GM18951 (cell line): ENCODE data around the gene PKNOX2.

ENCODE experiments used
- POLR2A ChIP-seq: IDR thresholded peaks from 4 replicates; pipeline ENCODE4 v1.6.1; 2011; ENCODE audit warnings: mild to moderate bottlenecking; ENCODE audit not compliant: insufficient read length, insufficient read depth; ENCODE audit errors: extremely low read depth
- in situ Hi-C: fragments of 300-500 bp; cut with MboI; formaldehyde crosslinking; loops from one replicate; pipeline ENCODE4 v1.12.0; 2022; ENCODE audit warnings: low sequenced_read_pairs, mixed read lengths, inconsistent platforms; ENCODE audit not compliant: unreplicated experiment

Gene PKNOX2

GRCh38 chr11:125372088-125372487 is 207.5 kb downstream of the PKNOX2 start:
- no peak for TF ChIP-seq POLR2A
- in situ Hi-C loops: no loop called here

- in situ Hi-C loops: no loop called here
- TF ChIP-seq POLR2A: no peak
Observed at GRCh38 chr11:125372911-125373310, 208.4 kb downstream of the PKNOX2 start.

GRCh38 chr11:125373426-125374391 is 209.2 kb downstream of the PKNOX2 start:
- TF ChIP-seq POLR2A: no peak
- in situ Hi-C loops: no loop called here

DNA sequence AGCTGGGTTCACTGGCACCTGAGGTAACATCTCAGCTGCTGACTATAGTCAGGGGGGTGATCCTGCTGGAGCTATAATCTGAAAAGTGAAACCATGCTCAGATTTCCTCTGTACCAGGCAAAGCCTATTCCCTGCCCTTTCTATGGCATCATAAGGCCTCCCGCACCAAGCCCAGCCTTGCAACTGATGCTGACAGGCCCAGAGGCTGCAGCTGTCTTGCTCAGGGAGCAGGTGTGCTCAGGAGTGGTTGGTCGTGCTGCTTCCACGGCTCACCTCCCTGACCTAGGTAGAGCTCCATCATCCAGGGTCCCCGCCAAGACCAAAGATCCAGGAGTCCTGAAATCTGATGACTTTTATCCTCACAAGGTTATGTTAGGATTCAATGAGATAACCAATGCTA is 209.8 kb downstream of the PKNOX2 start:
- TF ChIP-seq POLR2A: no peak

DNA sequence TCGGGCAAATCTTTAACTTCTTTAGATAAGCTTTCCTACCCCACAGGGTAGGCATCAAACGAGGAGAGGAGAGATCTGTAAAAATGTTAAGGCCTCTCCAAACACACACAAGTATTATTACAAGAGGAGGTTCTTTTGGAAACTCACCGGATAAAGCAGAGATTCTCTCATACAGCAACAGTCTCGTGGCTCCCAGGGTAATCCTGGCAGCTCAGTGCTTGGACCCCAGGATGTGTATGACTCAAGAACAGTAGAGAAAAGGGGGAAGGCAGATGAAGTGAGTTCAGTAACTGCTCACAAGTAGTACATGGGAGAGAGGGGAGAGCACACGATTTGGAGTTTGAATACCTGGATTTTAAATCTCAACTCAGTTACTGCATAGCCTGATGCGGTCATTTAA is 210.6 kb downstream of the PKNOX2 start:
- no peak for TF ChIP-seq POLR2A
- in situ Hi-C loops: no loop called here

More for the DNA sequence above, 209.8 kb downstream of the PKNOX2 start:
- in situ Hi-C loops: no loop called here

DNA sequence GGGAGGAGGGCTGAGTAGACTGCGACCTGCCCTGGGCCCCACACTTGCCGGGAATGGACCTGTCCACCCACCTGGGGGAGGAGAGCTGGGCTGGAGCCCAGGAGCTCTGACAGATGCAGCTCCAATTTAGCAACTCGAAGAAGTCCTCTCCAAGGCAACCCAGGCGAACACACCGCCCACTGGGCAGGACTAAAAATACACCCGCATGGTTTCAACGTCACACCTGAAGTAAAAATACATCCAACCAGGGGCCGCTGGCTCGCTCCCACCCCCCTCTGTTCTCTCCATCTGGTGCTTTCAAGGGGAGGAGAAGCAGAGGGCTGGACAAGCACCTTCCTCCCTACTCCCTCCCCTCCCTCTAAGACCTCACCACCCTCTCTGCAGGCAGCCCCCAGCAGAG is 211.6 kb downstream of the PKNOX2 start:
- TF ChIP-seq POLR2A: no peak
- in situ Hi-C loops: no loop called here

GRCh38 chr11:125376856-125377255 is 212.3 kb downstream of the PKNOX2 start:
- TF ChIP-seq POLR2A: no peak
- in situ Hi-C loops: no loop called here

- in situ Hi-C loops: no loop called here
- TF ChIP-seq POLR2A: no peak
Observed at GRCh38 chr11:125378083-125378482, 213.5 kb downstream of the PKNOX2 start.

GRCh38 chr11:125378571-125378970 is 214.0 kb downstream of the PKNOX2 start:
- in situ Hi-C loops: no loop called here

DNA sequence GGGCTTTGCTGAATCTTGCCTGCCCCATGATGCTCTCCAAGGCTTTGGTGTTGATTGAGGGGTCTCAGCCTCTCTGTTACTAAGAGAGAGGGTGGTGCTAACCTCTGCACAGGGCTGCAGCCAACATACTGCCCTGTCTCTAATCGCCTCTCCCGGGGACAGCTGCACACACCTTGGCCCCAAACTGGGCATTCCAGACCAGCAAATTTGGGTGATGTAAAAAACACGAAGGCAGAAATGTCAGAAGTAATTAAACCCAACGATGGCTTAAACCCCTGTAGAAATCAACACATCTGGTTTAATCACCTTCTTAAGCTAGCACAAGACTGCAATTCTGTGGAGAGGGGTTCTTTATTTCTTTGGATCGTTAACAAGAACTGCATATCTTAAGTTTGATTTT is 215.0 kb downstream of the PKNOX2 start:
- in situ Hi-C loops: no loop called here

More at GRCh38 chr11:125378571-125378970, 214.0 kb downstream of the PKNOX2 start:
- no peak for TF ChIP-seq POLR2A

DNA sequence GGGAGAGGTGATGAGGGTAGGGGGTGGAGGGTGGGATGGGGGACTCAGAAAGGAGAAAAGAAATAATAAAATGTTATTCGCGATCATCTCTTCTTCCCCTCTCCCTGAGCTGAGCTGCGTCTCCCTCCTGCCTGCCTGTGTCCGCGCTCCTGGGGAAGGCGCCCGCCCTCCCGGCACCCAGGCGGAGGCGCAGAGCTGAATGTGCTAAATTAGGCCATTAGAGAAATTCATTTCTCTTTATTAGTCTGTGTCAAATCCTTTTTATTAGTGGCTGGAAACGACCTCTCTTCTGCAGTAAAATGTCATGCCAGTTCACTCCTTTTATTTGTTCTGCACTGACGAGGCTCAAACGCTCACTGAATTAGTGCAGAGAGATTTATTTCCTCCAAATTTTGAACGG is 215.4 kb downstream of the PKNOX2 start:
- no peak for TF ChIP-seq POLR2A
- in situ Hi-C loops: no loop called here

More for the DNA sequence above, 215.0 kb downstream of the PKNOX2 start:
- TF ChIP-seq POLR2A: no peak

DNA sequence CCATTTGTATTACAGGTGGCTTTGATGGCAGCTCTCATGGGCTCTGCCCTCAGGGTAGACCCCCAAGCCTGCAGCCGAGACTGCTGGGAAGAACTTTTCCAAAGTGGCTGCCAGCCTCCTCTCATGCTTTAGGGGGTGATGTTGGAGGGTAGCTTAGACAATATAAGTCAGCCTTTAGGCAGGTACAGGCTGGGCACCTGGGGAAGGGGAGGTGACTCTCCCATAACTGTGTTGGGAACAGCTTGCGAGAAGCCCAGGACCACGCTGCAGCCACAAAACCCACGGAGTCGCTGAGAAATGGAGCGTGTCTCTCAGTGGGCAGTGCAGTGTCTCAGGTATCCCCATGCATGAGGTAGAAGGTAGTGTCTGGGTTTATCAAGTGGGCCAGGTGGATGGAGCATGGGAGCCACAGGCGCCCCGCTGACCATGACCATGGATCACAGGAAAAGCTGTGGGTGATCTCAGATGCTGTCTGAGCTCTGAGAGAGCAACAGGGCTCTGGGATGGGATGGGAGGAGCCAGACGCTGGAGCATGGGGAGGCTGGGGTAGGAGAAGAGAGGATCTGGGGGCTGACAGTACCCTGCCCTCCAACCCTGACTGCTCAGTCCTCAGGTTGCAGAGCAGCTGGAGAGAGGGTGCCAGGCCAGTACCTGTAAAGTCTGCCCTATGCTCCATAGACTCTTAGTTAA is 216.3 kb downstream of the PKNOX2 start:
- in situ Hi-C loops: no loop called here
- no peak for TF ChIP-seq POLR2A

DNA sequence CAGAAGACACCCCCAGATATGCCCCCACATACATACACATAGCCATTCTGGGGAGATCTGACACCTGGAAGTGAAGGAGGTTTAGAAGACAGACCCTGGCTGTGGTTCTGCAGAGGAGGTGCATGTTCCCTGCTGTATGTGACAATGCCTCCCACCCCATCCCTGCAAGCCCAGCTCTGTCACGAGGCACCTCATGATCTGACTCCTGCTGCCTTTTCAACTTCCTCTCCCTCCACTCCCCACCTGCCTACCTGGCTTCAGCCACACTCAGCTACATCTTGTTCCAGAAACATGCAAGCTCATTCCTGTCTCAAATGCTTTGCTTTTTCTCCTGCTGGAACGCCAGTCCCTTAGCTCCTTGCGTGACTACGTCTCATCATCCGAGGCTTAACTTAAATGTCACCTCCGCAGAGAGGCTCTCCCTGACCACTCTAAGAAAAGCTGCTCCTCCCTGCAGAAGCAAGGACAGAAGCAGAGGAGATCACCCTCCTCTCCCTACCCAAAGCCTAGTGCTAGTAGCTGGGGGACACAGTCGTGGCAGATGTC is 217.0 kb downstream of the PKNOX2 start:
- in situ Hi-C loops: no loop called here
- TF ChIP-seq POLR2A: no peak
